ENCODE data around the gene TRIM2.

GRCh38 chr4:153294631-153295030 is 90.4 kb downstream of the TRIM2 start:
- TF ChIP-seq SUZ12 (IDR thresholded peaks at IDR 0.05; ENCODE audit: extremely low read depth, insufficient read depth, insufficient read length) (no peak), YY1 (IDR thresholded peaks at IDR 0.05; ENCODE audit: insufficient read depth, insufficient read length) (no peak), ZNF274 (IDR thresholded peaks at IDR 0.05; ENCODE audit: low read depth, low read length) (no peak)
